Neural cell (in vitro differentiated cells): ENCODE results near the gene MS4A18.

Experiments
- CTCF ChIP-seq: fragments of 450-650 bp; IDR thresholded peaks from 2 replicates; pipeline ENCODE4 v1.5.1; 2014; ENCODE audit warnings: antibody characterized with exemption, mild to moderate bottlenecking, moderate library complexity; ENCODE audit not compliant: poor library complexity, severe bottlenecking
- EP300 ChIP-seq: fragments of 450-650 bp; conservative IDR thresholded peaks from 2 replicates; pipeline ENCODE4 v1.6.1; 2014; ENCODE audit warnings: antibody characterized with exemption, mild to moderate bottlenecking, moderate library complexity; ENCODE audit not compliant: poor library complexity, severe bottlenecking
- EZH2 ChIP-seq: fragments of 200-600, 300-800 bp; shearing (Covaris generic), sonication (generic); IDR thresholded peaks from 2 replicates; pipeline ENCODE4 v1.6.1; 2014; ENCODE audit warnings: antibody characterized with exemption, low read length, borderline replicate concordance, mild to moderate bottlenecking; ENCODE audit not compliant: insufficient read depth, poor library complexity, severe bottlenecking
- POLR2AphosphoS5 ChIP-seq: IDR thresholded peaks from 2 replicates; pipeline ENCODE4 v1.6.1; 2012
- RAD21 ChIP-seq: fragments of 450-650 bp; conservative IDR thresholded peaks from 2 replicates; pipeline ENCODE4 v1.6.1; 2014; ENCODE audit warnings: antibody characterized with exemption, mild to moderate bottlenecking, moderate library complexity
- REST ChIP-seq: IDR thresholded peaks from 2 replicates; pipeline ENCODE4 v1.6.1; 2012; ENCODE audit warnings: borderline replicate concordance
- TAF1 ChIP-seq: IDR thresholded peaks from 2 replicates; pipeline ENCODE4 v1.6.1; 2012; ENCODE audit warnings: low read depth

- TF ChIP-seq REST (no peak), CTCF (no peak), TAF1 (no peak), POLR2AphosphoS5 (no peak), RAD21 (no peak), EP300 (no peak), EZH2 (no peak)
These were observed 42.0 kb downstream of the MS4A18 start for GRCh38 chr11:60766547-60766946.
